ENCODE data around the gene CCDC149.

The CCDC149 gene

DNA sequence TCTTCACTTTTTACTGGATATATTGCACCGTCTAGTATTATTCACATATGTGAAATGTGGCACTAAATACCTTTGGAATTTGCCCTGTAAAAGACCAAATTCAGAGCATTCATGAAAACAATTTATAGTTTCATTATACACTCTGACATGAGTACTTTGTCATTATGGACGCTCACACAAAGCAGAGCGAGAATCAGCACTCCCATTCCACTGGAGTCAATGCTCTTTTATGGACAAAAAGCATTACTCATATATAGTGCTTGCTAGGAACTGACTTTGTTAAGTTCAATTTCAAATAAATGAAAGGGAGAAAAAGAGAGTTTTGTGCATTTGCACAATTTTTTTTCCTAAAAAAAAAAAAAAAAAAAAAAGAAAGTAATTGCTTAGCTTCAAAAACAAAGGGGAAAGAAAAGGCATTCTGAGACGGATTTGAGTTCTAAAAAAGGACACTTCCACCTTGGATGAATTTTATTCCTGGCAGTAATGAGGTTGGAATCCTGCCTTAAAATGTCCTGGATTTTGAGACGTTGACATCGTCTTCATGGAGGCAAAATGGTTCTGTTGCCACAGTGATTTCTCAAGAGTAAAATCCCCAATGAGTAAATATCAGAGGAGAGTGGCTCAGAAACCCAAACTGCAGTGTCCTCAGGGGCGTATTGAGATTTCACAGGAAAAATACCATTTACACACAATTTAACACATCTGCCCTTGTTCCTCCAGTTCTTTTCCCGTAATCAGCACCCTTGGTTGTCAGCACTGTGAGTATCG lies 34.8 kb downstream of the CCDC149 start:
- DNase-seq = no peak

DNA sequence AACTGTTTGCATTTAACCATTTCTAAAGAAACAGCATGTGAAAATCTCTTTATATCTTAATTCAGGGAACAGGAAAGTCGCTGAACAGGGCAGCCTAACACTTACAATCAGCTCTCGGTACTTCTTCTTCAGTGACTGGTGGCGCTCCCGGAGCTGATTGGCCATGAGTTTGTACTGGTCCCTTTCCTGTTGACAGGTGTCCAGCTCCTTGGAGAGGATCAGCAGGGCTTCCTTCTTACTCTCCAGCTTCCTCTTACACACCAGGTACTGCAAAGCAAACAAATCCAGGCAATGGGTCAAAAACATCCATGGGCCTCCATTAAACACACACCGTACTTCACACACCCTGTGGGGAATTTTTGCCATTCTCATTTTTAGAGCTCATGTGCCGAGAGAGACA lies 36.4 kb downstream of the CCDC149 start:
- no peak for DNase-seq

DNA sequence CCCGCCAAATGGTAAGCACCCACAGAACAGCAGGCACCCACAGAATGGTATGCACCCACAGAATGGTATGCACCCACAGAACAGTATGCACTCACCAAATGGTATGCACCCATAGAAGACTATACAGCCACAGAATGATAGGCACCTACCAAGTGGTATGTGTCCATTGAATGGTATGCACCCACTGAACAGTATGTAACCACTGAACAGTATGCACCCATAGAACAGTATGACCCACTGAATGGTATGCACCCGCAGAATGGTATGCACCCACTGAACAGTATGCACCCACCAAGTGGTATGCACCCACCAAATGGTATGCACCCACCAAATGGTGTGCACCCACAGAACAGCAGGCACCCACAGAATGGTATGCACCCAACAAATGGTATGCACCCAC lies 40.1 kb downstream of the CCDC149 start:
- no peak for DNase-seq

DNA sequence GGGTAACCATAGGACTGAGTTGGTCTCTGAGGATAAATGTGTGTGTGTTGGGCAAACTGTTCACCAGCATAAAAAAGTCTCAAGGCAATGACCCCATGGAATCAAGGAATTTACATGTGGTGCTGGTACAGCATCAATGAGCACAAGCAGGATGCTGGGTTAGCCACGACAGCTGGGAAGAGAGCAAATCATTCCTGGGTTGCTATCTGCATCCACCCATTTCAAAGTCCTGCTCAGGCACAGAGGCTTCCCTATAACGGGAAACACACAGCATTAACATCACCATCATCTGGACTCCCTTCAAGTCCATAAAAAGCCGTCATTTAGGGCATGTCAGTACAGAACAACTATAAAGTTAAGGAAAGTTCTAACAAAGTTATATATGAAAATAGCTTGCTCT lies 41.6 kb downstream of the CCDC149 start:
- no peak for DNase-seq

DNA sequence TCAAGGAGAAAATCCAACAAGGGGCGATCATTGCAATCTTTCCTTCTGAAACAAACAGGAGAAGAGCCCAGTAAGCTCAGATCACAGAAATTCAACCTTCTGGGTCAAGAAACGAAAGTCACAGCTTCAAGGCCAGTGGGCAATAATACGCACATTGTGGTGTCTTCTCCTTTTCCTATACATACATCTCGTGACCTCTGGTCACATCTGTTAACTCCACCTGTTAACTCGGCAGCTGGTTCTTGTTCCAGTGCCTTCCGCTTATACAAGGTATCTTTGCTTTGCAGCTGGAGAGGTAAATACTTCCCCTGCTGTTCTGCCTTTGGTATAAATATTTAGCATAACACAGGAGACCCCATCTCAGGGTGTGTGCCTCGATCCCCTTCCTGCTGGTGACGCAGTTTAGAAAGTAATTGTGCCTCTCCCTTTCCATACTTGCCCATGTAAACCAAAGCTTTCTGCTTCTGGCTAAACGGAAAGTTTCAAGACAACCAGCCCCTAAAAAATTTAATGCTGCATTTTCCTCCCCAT lies 45.0 kb downstream of the CCDC149 start:
- no peak for DNase-seq

DNA sequence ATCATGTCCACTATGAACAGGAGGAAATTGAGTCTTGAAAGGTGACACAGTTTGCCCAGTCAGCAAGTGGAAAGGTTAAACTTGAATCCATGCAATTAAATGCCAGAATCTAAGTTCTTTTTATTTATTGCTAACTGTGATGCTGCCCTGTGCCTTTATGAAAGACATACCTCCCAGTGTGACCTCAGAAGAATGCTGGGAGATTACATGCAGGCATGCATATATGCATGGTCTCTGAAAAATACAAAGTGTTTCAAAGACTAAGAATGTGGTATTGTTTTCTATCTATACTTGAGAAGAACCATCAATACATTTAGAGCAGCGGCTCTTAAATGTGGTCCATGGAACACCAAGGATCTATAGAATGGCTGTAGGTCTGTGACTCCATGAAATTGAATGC lies 45.6 kb downstream of the CCDC149 start:
- DNase-seq = no peak

DNA sequence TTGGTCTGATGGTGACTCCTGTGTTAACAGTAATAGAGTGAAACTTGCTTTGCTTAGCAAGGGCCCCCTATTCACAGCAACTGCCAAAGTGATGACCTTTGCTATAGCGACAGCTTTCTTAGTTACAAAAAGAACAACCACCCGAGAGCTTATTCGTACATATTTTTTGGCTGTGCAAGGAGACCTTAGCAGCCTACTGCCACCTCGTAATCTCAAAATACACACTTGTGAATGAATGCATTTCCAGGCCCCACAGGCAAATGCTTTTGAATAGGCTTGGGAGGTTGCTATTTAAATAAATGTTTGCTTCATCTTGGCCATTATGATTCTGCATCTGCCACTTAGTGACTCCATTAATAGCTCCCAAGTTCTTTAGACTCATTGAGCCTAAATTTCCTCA lies 47.4 kb downstream of the CCDC149 start:
- DNase-seq = no peak

DNA sequence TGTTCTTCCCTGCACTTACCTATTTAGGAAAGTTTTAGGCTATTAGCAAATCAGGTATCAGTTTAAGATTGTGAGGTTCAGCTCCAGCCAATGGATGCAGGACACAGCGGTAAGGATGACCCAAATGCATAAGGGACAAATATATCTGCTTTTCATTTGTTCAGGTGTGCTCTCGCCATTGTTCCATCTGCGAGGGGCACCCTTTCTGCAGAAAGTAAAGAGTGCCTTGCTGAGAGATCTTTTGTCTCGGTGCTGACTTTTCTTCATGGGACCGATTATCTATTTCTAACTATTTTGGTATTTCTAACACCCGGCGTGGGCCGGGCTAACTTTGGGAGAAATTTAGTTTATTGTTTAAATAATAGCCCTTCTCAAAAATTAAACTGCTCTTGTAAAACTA lies 49.0 kb downstream of the CCDC149 start:
- no peak for DNase-seq

DNA sequence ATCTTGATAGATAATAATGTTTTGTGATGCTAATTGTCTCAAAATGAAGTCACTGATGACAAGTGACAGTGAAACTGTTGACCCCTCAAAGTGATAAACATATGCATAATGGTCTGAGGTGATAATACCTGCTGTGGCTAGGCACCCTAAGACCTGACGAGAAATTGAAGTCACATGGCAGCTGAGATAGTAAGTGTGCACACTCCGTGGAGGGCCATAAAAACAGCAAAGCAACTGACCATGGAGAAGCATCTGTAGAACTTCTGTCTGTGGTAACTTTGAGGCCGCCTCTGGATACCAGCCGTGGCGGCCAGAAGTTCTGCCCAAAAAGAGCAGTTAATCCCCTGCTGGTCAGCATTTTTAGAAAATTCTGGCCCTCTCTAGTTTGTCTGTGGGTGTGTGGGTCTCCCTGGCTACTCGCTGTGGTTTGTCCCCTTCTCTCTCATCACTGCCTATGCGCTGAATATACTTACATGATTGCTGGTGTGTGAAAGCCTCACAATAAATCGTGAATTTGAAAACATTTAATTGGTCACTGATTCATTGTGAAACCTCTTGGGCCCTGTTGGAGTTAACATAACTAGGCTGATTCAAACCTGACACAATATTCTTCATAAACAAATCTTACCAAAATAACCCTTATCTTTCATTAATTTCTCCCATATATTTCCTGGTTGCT lies 50.6 kb downstream of the CCDC149 start:
- DNase-seq = no peak

DNA sequence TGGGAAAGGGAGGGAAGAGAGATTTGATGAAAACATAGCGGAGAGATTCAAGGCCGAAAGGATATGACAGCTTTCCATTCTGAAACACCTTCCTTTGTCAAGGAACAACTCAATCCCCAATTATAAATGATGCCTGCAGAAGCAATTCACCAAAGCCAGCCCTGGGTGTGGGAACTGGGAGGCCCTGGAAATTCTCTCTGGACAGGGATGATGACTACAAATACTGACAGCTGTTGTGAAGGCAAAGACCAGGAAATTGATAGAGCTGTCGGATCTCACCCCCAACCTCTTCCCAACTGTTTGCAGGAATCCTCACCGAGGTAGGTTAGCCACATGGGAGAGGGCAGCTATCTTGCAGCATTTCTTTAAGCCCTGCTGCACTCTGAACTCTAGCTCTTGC lies 54.3 kb downstream of the CCDC149 start:
- no peak for DNase-seq

DNA sequence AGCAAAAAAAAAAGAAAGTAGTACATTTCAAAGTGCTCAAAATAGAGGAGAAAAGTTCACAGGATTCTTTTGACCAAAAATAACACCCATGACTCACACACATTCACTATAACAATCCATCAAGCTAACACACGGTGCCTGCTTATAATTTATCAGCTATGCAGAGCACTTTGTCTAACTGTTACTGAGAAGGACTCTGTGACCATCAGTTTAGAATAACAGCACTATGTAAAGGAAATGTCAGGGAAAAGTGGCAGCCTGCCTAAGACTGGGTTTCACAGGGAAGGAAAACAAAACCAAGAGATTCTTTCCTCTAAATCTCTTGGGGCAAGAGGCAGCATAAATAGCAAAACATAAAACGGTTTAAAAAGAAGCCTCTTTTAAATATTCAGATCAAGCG lies 54.8 kb downstream of the CCDC149 start:
- DNase-seq = no peak

DNA sequence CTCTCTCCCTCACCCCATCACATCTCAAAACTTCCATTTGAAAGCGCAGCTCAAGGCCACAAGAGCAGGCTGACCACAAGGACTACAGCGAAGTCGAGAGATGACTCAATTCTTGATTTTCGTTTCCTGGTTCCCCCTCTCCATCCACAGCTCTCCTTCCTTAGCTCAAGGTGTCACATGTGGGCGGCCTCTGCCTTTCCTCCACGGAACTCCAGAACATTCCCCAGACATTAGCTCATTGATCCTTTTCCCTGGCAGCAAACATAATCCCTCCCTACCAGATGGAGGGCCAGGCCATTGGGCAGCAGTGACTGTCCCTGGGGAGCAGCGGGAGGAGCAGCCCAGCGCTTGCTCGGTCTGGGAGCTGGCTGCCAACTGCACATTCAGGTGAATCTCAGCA lies 56.3 kb downstream of the CCDC149 start:
- DNase-seq = no peak

DNA sequence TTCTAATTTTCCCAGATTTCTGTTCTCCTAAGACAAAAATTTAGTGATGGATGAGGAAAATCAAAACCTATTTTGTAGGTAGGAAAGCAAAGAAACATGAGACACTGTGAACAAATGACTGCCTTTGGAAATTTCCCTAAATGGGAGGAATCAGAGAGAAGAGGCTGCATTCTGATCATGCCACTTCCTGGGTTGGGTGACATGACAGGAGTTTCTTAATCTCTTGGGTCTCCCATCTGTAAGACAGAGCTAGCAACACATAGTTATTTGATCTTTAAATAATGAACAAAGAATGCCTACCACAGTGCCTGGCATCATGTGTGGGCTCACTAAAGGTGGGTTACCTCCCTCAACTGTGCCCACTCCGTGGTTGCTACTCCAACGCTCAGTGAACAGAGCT lies 57.1 kb downstream of the CCDC149 start:
- no peak for DNase-seq

DNA sequence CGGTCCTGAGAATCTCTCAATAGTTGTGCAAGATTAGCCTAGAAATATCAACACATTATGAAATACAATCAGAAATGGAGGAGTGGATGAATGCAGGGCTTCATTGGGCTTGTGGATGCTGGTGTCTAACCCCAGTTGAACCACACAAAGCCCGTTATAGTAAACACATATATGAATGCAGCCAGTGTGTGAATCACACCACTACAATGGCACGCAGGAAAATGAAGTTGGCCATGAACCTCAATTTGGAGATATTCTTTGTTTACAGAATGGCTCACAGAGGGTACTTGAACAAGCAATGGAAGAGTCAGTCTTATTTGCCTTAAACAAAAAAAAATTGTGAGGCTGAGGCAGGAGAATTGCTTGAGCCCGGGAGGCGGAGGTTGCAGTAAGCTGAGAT lies 59.7 kb downstream of the CCDC149 start:
- DNase-seq = no peak

DNA sequence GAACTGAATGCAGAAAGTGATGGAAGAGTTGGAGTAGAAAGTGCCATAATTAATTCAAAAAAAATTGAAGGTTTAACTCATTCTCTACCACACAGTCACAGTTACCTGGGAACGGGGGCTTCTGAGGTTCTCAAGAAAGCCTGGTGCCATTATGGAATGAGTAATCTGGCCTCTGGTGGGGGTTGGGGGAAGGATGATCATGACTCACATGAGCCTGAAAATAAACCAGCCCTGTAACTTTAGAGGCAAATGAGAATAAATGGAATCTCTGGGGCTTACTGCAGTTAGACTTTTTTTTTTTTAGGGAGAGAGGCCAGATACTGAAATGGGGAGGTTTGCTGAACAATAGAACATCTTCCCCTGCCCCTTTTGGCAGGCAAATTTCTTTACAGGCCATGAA lies 62.2 kb downstream of the CCDC149 start:
- DNase-seq = no peak

DNA sequence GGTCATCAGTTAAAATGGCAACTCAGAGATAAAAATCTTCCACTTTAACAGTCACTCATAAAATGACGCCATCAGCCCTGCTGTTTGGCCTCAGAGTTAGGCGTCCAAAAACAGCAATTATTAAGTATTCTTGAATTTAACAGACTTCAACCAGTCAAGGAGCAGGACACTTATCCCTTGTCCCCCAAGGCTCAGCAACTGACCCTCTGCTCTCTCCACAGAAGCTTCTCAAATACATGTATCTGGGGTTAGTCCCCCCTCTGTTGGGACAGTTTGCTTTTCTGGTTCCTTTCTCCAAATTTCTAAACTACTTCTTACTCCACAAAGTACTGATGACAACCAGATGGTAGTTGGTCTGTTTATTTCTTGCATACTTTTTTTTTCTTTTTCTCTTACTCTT lies 63.1 kb downstream of the CCDC149 start:
- no peak for DNase-seq

DNA sequence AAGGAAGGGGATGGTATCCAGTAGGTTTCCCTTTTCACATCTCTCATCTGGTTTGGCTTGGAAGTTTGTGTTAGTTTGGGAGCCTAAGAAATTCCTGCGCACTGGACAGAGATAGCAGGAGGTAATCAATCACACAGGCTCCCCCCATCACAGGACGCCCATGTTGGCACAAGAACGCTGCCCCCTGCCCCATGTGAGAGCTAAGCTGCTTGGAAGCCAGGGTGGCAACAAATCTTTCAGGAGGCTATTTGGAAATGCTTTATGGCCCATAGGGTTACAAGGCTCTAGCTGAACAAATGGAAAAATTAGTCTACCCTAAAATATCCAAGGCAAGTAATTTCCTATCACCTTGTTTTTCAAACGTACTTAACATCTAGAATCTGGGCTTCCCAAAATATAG lies 63.5 kb downstream of the CCDC149 start:
- DNase-seq = no peak

DNA sequence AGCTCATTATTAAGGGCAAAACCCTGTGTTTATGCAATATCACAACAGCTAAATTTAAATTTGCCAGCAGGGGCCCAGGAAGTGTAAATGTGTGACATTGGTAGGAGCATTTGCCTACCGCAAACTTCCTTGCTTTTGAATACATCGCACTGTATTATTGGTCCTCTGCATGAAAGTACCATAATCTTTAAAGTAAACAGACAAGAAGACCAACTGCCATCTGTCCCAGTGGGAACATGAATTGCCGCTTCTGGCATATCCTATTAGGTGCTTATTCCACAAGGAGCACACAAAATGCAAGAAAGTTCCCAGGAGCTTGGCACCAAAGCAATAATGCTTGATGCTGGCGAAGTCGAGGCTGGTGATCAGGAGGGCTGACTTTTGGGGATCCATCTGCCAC lies 66.1 kb downstream of the CCDC149 start:
- no peak for DNase-seq

DNA sequence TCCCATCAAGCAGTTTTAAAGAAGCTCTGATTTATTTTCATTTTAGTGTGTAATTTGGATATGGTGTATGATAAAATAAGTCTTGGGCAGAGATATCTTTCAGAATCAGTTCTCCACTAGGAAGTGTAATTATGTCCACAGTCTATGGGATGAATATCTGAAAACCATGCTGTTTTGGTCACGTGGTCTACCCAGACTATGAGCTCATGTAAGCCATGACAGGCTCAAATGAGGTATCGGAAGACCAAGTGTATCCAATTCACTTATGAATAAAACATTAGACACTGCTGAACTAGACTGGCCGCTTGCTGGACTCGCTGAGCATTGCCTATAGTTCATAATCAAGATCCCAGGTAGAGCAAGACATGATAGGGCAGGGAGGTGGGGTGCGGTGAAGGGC lies 66.9 kb downstream of the CCDC149 start:
- DNase-seq = no peak

DNA sequence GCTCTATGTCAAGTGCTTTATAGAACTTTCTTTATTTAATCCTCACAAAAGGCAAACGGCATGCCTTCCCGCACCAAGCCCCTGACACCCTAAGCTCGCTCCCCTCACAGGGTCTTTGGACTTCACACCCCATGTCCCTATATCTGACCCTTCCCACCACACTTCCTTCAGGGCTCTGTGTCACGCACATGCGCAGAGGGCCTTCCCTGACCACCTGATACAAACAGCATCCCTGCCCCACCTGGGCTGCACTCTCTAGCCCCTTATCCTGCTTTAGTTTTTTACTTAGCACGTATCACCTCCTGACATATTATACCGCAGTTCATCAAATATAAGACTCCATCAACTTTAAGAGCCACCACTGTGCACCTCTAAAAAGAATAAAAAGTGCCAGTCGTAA lies 67.7 kb downstream of the CCDC149 start:
- no peak for DNase-seq

DNA sequence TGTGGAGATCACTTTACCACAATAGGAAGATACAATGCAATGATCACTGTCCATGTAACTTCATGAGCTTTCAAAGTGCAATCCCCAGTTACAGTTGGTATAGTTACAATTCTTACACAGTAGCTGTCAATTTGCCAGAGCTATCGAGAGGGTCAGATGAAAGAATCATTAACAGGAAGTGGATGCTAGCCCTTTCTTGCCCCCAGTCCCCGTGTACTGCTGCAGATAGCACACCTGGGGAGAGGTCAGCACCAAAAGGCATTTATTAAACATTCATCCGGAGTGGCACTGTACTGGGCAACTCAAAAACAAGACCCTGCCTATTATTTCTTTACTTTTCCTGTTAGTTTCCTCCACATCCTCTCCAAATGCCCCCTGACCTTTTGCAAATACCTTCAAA lies 69.7 kb downstream of the CCDC149 start:
- no peak for DNase-seq

DNA sequence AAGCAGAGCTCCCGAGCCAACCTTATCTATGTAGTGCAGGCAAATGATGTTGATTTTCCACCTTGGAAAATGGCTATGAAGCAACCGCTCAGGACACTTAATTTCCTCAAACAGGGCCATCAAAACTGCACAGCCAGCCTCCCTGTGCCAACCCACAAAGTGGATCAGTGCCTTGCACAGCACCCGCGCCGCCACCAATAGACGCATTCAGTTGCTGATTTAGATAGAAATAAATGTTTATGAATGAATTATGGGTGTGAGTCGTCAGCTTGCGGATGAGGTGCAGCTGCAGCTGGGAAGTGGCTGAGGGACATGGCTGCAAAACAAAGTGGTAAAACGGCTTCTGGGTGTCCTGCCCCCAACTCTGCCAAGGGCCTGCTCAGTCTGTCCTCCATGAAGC lies 70.5 kb downstream of the CCDC149 start:
- no peak for DNase-seq

DNA sequence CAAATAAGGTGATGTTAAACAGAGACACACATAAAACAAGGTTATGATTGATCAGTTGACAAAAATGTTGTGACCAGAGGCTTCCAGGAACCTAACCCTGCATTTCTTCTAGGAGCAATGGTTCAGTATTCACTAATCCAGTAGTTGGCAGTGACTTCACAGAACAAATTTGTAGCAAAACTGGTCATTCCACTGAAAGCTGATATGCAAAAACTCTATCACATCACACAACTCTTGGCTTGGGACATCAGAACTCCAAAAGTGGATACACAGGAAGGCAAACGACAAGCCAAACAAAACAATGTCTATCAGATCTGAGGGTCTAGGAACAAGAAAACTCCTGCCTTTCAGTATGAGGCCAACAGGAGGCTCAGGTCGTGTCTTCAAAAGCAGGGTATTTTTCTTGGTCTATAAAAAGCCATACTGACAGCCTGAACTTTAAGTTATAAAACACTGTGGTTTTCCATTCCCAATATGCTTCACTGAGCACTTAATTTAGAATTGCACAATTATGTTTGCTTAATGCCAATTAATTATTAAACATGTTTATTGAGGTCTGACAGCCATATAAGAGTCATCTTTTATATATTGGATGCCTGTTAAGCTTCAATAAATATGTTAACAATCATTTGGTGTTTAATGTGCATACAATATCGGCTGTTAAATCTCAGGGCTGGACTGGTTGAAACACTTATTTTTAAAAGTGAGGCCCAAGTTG lies 71.9 kb downstream of the CCDC149 start:
- no peak for DNase-seq

DNA sequence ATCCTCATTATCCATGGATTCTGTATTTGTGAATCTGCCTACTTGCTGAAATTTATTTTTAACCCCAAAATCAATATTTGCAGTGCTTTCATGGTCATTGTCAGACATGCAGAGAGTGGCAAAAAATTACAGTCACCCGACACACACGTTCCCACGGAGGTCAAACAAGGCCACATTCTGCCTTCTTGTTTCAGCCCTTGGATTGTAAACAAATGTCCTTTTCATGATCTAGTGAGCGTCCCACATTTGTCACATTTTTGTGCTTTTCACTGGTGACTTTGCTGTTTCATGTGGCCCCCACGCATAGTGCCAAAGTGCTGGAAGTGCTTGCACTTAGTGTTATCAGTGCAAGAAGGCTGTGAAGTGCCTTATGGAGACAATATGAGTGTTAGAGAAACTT lies 72.5 kb downstream of the CCDC149 start:
- DNase-seq = no peak
